GM12878 (cell line): ENCODE data around the gene DMBX1. TPM values are rescaled to one million over a fixed set of nuclear protein-coding genes. Genes with fewer than 3 reads are reported as not detected.

Experiments used
- ATAC-seq: fragments of 200-7000 bp; cut with Tn5 transposase; 3 replicates; pipeline ENCODE4 v1.9.1; 2020; ENCODE audit warnings: mild to moderate bottlenecking, moderate library complexity
- BruUV-seq: library from RNA; stranded (reverse); fragments of 400-500 nt; replicated peaks from 2 replicates; lab custom pipeline; 2021; lab: Mats Ljungman, UMichigan
- CTCF ChIA-PET: fragments of 300-600 bp; sonication (Branson Sonifier 250); formaldehyde crosslinking; extraction: SDS; loops from one replicate; lab custom pipeline; 2021; ENCODE audit warnings: inconsistent platforms; lab: Yijun Ruan, JAX
- POLR2A ChIA-PET: fragments of 350-600 bp; formaldehyde crosslinking; extraction: SDS; loops from one replicate; lab custom pipeline; 2021; ENCODE audit warnings: inconsistent platforms; lab: Charles Lee
- RAD21 ChIA-PET: fragments of 300-600 bp; sonication (Branson Sonifier 250); formaldehyde crosslinking; loops from one replicate; lab custom pipeline; 2023; ENCODE audit warnings: antibody characterized with exemption; ENCODE audit not compliant: unreplicated experiment; lab: Charles Lee
- SMC1A ChIA-PET: fragments of 300-600 bp; sonication (Branson Sonifier 250); formaldehyde crosslinking; loops from one replicate; lab custom pipeline; 2023; ENCODE audit not compliant: unreplicated experiment, uncharacterized antibody; lab: Charles Lee
- DNase-seq: peaks from one replicate; pipeline ENCODE4 v3.0.0-alpha.2; 2011; ENCODE audit warnings: low read depth, low spot score
- FAIRE-seq: peaks from 3 replicates; lab custom pipeline; 2011; peaks lifted over from hg19 to GRCh38; lab: Jason Lieb, UNC
- H2AFZ ChIP-seq: 2 replicates; pipeline ENCODE4 v1.6.0; 2011; ENCODE audit warnings: low read depth, low read length, control low read depth; ENCODE audit not compliant: control insufficient read depth
- H3K27ac ChIP-seq: 2 replicates; pipeline ENCODE4 v1.5.1; 2011; ENCODE audit warnings: control low read depth; ENCODE audit not compliant: control insufficient read depth, insufficient read depth
- H3K27me3 ChIP-seq, 2 experiments: replicated peaks in 1 of 2; 2 replicates each; pipeline versions ENCODE4 v1.6.0 to v1.6.1; 2011; ENCODE audit warnings: low read length in 1 of 2; ENCODE audit not compliant: control insufficient read depth in 2 of 2, insufficient read depth in 2 of 2
- H3K36me3 ChIP-seq, 2 experiments: 2 replicates each; pipeline ENCODE4 v1.5.1; 2011; ENCODE audit warnings: low read length in 1 of 2; ENCODE audit not compliant: control insufficient read depth in 2 of 2, insufficient read depth in 2 of 2
- H3K4me1 ChIP-seq: 2 replicates; pipeline ENCODE4 v1.6.1; 2011; ENCODE audit warnings: mild to moderate bottlenecking, low read length, moderate library complexity, mixed read lengths; ENCODE audit not compliant: control insufficient read depth, insufficient read depth
- H3K4me2 ChIP-seq: 2 replicates; pipeline ENCODE4 v1.6.0; 2011; ENCODE audit warnings: control low read depth; ENCODE audit not compliant: control insufficient read depth, insufficient read depth
- H3K4me3 ChIP-seq: fragments of 200-600 bp; sonication (generic); 2 replicates; pipeline ENCODE4 v1.5.1; 2016
- H3K79me2 ChIP-seq: 2 replicates; pipeline ENCODE4 v1.6.0; 2011; ENCODE audit warnings: low read length; ENCODE audit not compliant: control insufficient read depth, insufficient read depth
- H3K9ac ChIP-seq: 2 replicates; pipeline ENCODE4 v1.8.0; 2011; ENCODE audit warnings: low read length, control low read depth, mixed read lengths; ENCODE audit not compliant: control insufficient read depth, insufficient read depth
- H3K9me3 ChIP-seq: replicated peaks from 3 replicates; pipeline ENCODE4 v1.5.1; 2011; ENCODE audit warnings: mild to moderate bottlenecking, low read length; ENCODE audit not compliant: control insufficient read depth, insufficient read depth
- H4K20me1 ChIP-seq: 2 replicates; pipeline ENCODE4 v1.6.0; 2011; ENCODE audit not compliant: control insufficient read depth, insufficient read depth
- BCL11A ChIP-seq: IDR thresholded peaks from 2 replicates; pipeline ENCODE4 v1.6.1; 2011; ENCODE audit warnings: low read depth, low read length
- CHD2 ChIP-seq: IDR thresholded peaks from 2 replicates; pipeline ENCODE4 v1.6.1; 2011; ENCODE audit warnings: low read depth, low read length, improper control_type of control experiment, borderline replicate concordance
- NFIC ChIP-seq: IDR thresholded peaks from 2 replicates; pipeline ENCODE4 v1.6.1; 2012; ENCODE audit warnings: low read depth, mild to moderate bottlenecking, inconsistent platforms, low read length, moderate library complexity
- NR2C2 ChIP-seq: IDR thresholded peaks from 2 replicates; pipeline ENCODE4 v1.6.1; 2011; ENCODE audit warnings: borderline replicate concordance, low read depth; ENCODE audit not compliant: control insufficient read depth, insufficient read length
- RELA ChIP-seq: fragments of 450-650 bp; IDR thresholded peaks from 2 replicates; pipeline ENCODE4 v1.8.0; 2014; ENCODE audit warnings: borderline replicate concordance; ENCODE audit not compliant: partially characterized antibody
- SUZ12 ChIP-seq: fragments of 200-600 bp; sonication (generic); IDR thresholded peaks from one replicate; pipeline ENCODE4 v1.6.1; 2018; ENCODE audit warnings: antibody characterized with exemption, mild to moderate bottlenecking; ENCODE audit not compliant: unreplicated experiment
- TARDBP ChIP-seq: IDR thresholded peaks from 2 replicates; pipeline ENCODE4 v1.6.1; 2016; ENCODE audit warnings: borderline replicate concordance
- TCF7 ChIP-seq: IDR thresholded peaks from 2 replicates; pipeline ENCODE4 v1.6.1; 2014; ENCODE audit warnings: antibody characterized with exemption, borderline replicate concordance
- WGBS: methylation state at CpG from one replicate; pipeline ENCODE4 v1.1.6; 2016; ENCODE audit warnings: low lambda C conversion rate; ENCODE audit not compliant: insufficient replicate concordance, insufficient coverage; ENCODE audit errors: missing lambda C conversion rate; 5-methylcytosine and 5-hydroxymethylcytosine counted together
- in situ Hi-C: fragments of 300-500 bp; cut with MboI; formaldehyde crosslinking; loops from 9 replicates; pipeline ENCODE4 v1.14.3; 2018; ENCODE audit warnings: mixed read lengths
- intact Hi-C: fragments of 100-400 bp; cut with micrococcal nuclease; formaldehyde crosslinking; loops from one replicate; pipeline ENCODE4 v1.14.2; 2022; ENCODE audit not compliant: unreplicated experiment
- polyA plus RNA-seq, 11 experiments: library from polyadenylated mRNA; depleted of rRNA in 4 of 11; unstranded in 6 of 11; stranded (reverse) in 5 of 11; fragments of >200 nt; fragmentation: Nextera tagmentation in 4 of 11; fragmentation: Illumina TruSeq in 1 of 11; extraction: Ambion mirVana in 4 of 11; extraction: Trizol in 1 of 11; gene quantifications; 1 replicate in 1 of 11; 2 replicates in 10 of 11; pipeline versions ENCODE4 v1.2.1 to v1.2.3, GENCODE V29; 2011 to 2016; ENCODE audit warnings: inconsistent platforms in 2 of 11, missing spikeins in 2 of 11, low read depth in 1 of 11
- total RNA-seq, 4 experiments: library from RNA; depleted of rRNA in 3 of 4; stranded (reverse); fragments of >200 nt in 3 of 4; fragmentation: Illumina TruSeq in 1 of 4; extraction: Trizol in 1 of 4; gene quantifications; 2 replicates each; pipeline versions ENCODE4 v1.2.1 to v1.2.3, GENCODE V29; 2013 to 2021
- TF ChIP-seq, protein P1 (sequence below): IDR thresholded peaks from 2 replicates; pipeline ENCODE4 v1.6.1; 2012; ENCODE audit warnings: low read length, inconsistent platforms
- TF ChIP-seq, protein P2 (sequence below): IDR thresholded peaks from 2 replicates; pipeline ENCODE4 v1.6.1; 2011; ENCODE audit warnings: borderline replicate concordance, low read depth, mild to moderate bottlenecking, moderate library complexity, mixed read lengths, low read length; ENCODE audit not compliant: insufficient read depth; ENCODE audit errors: extremely low read length
- TF ChIP-seq, protein P3 (sequence below): fragments of 450-650 bp; IDR thresholded peaks from 2 replicates; pipeline ENCODE4 v1.6.1; 2017; ENCODE audit warnings: mild to moderate bottlenecking, moderate library complexity

The DMBX1 gene
- total and polyA plus RNA-seq, 10 of the 15 experiments (the other 5 are each of a cell fraction or from before 2014, with no cell fraction given) = 0.03 TPM; not detected in 9

DNA sequence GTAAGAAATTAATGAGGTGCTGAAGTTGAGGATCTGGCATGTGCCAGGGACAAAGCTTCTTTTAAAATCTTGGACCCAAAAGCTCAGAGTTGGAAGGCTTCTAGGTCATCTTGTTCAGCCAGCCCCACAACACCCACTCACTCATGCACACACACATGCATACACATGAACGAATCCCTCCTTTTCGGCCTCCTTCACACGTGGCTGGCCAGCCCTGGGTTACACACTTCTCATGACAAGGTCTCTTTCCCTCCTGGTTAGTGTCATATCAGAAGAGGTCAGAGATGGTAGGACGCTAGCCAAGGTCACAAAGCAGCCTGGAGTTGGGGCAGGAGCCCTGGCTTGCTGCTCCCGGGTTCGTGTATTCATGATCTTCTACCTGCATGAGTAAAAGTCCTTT, 6.9 kb downstream of the DMBX1 start:
- POLR2A ChIA-PET = no interaction called here
- CTCF ChIA-PET = interaction anchor here (2.2 kb wide), 1 partner anchor 31 kb away, joined by 5 read pairs; no protein-coding TSS in a partner anchor
- 38% methylated on average over 6 of the region's 6 CpGs for WGBS
- in situ Hi-C loops = no loop called here
- BruUV-seq = no TSS peak
- no peak for TF ChIP-seq NFIC
- intact Hi-C loops = no loop called here
- Histone ChIP-seq H3K4me2 (no peak overlapping the region), H3K4me3 (no peak overlapping the region), H2AFZ (no peak overlapping the region), H3K79me2 (no peaks in the 10 kb centered on the region), H3K27me3 (peaks cover 11 to 18% of the 10 kb centered on the region in 2 experiments), H3K9me3 (no peaks in the 10 kb centered on the region), H3K4me1 (no peaks in the 10 kb centered on the region), H3K27ac (no peak overlapping the region), H3K36me3 (no peaks in the 10 kb centered on the region), H3K9ac (no peak overlapping the region), H4K20me1 (no peaks in the 10 kb centered on the region)
- RAD21 ChIA-PET = no interaction called here
- FAIRE-seq = no peak
- ATAC-seq = no peak
- DNase-seq = no peak
- SMC1A ChIA-PET = no interaction called here

DNA sequence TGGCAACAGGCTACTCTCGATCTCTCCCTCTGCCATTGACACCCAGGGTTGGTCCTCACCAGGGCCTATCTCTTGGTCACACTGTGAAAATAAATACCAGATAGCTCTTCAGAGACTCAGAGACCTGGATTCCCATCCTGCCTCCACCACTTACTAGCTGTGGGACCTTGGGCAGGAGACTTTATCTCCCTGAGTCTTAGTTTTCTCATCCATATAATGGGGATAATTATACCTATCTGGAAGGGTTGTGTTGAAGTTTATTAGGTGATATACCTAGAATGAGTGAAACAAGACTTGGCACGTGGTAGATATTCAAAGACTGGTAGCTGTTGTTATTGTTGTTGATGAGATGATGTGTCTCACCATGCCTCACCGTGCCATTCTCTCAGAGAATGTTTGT, 7.4 kb downstream of the DMBX1 start:
- in situ Hi-C loops = no loop called here
- Histone ChIP-seq H3K4me3 (no peak overlapping the region), H3K4me1 (no peaks in the 10 kb centered on the region), H3K27me3 (peaks cover 10 to 14% of the 10 kb centered on the region in 2 experiments), H3K27ac (no peak overlapping the region), H3K9me3 (no peaks in the 10 kb centered on the region), H2AFZ (no peak overlapping the region), H3K79me2 (no peaks in the 10 kb centered on the region), H3K36me3 (no peaks in the 10 kb centered on the region), H3K9ac (no peak overlapping the region), H3K4me2 (no peak overlapping the region), H4K20me1 (no peaks in the 10 kb centered on the region)
- CTCF ChIA-PET = interaction anchor here (2.2 kb wide), 1 partner anchor 30 kb away, joined by 5 read pairs; no protein-coding TSS in a partner anchor
- no peak for DNase-seq
- POLR2A ChIA-PET = no interaction called here
- BruUV-seq = no TSS peak
- 36% methylated on average over 3 of the region's 3 CpGs for WGBS
- RAD21 ChIA-PET = no interaction called here
- SMC1A ChIA-PET = no interaction called here
- intact Hi-C loops = no loop called here
- ATAC-seq = no peak
- no peak for FAIRE-seq
- TF ChIP-seq TCF7 = no peak
- TF ChIP-seq, protein P1, sequence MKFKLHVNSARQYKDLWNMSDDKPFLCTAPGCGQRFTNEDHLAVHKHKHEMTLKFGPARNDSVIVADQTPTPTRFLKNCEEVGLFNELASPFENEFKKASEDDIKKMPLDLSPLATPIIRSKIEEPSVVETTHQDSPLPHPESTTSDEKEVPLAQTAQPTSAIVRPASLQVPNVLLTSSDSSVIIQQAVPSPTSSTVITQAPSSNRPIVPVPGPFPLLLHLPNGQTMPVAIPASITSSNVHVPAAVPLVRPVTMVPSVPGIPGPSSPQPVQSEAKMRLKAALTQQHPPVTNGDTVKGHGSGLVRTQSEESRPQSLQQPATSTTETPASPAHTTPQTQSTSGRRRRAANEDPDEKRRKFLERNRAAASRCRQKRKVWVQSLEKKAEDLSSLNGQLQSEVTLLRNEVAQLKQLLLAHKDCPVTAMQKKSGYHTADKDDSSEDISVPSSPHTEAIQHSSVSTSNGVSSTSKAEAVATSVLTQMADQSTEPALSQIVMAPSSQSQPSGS = no peak
- TF ChIP-seq SUZ12 = no peak
- TF ChIP-seq, protein P2, sequence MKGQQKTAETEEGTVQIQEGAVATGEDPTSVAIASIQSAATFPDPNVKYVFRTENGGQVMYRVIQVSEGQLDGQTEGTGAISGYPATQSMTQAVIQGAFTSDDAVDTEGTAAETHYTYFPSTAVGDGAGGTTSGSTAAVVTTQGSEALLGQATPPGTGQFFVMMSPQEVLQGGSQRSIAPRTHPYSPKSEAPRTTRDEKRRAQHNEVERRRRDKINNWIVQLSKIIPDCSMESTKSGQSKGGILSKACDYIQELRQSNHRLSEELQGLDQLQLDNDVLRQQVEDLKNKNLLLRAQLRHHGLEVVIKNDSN = no peak
- no peak for TF ChIP-seq BCL11A
- TF ChIP-seq RELA = no peak
- no peak for TF ChIP-seq CHD2
- TF ChIP-seq, protein P3, sequence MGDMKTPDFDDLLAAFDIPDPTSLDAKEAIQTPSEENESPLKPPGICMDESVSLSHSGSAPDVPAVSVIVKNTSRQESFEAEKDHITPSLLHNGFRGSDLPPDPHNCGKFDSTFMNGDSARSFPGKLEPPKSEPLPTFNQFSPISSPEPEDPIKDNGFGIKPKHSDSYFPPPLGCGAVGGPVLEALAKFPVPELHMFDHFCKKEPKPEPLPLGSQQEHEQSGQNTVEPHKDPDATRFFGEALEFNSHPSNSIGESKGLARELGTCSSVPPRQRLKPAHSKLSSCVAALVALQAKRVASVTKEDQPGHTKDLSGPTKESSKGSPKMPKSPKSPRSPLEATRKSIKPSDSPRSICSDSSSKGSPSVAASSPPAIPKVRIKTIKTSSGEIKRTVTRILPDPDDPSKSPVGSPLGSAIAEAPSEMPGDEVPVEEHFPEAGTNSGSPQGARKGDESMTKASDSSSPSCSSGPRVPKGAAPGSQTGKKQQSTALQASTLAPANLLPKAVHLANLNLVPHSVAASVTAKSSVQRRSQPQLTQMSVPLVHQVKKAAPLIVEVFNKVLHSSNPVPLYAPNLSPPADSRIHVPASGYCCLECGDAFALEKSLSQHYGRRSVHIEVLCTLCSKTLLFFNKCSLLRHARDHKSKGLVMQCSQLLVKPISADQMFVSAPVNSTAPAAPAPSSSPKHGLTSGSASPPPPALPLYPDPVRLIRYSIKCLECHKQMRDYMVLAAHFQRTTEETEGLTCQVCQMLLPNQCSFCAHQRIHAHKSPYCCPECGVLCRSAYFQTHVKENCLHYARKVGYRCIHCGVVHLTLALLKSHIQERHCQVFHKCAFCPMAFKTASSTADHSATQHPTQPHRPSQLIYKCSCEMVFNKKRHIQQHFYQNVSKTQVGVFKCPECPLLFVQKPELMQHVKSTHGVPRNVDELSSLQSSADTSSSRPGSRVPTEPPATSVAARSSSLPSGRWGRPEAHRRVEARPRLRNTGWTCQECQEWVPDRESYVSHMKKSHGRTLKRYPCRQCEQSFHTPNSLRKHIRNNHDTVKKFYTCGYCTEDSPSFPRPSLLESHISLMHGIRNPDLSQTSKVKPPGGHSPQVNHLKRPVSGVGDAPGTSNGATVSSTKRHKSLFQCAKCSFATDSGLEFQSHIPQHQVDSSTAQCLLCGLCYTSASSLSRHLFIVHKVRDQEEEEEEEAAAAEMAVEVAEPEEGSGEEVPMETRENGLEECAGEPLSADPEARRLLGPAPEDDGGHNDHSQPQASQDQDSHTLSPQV = no peak
- TF ChIP-seq NR2C2 = no peak
- no peak for TF ChIP-seq TARDBP
